Karpas-422 (cell line): Measurements from ENCODE around the gene METTL9. TPM values are rescaled to one million over a fixed set of nuclear protein-coding genes. Genes with fewer than 3 reads are reported as not detected.
A peak's percentile ranks its signal among the peaks of the same experiment; 100 is the strongest.
"Not testable (repeated sequence)": the region's sequence is repeated elsewhere in the genome, so short reads cannot be mapped to it uniquely, and the experiment has no call there.

ENCODE experiments used
- DNase-seq: peaks from one replicate; pipeline ENCODE4 v3.0.0-alpha.2; 2015
- H2AFZ ChIP-seq: fragments of 200-600 bp; sonication (generic); 2 replicates; pipeline ENCODE4 v1.6.1; 2014; ENCODE audit warnings: antibody characterized with exemption, low read length, mixed read lengths
- H3K27ac ChIP-seq: fragments of 200-600 bp; sonication (generic); 2 replicates; pipeline ENCODE4 v1.5.1; 2014; ENCODE audit warnings: mild to moderate bottlenecking, low read length, moderate library complexity
- H3K27me3 ChIP-seq: fragments of 200-600 bp; sonication (generic); 2 replicates; pipeline ENCODE4 v1.6.1; 2014; ENCODE audit warnings: low read length, mixed read lengths
- H3K36me3 ChIP-seq: fragments of 200-600 bp; sonication (generic); 2 replicates; pipeline ENCODE4 v1.6.1; 2014; ENCODE audit warnings: low read length, mixed read lengths; ENCODE audit not compliant: insufficient read depth
- H3K4me1 ChIP-seq: fragments of 200-600 bp; sonication (generic); 2 replicates; pipeline ENCODE4 v1.6.1; 2014; ENCODE audit warnings: mild to moderate bottlenecking, low read length, mixed read lengths
- H3K4me2 ChIP-seq: fragments of 200-600 bp; sonication (generic); 2 replicates; pipeline ENCODE4 v1.6.1; 2014; ENCODE audit warnings: low read length, low read depth, mild to moderate bottlenecking; ENCODE audit not compliant: poor library complexity, severe bottlenecking
- H3K4me3 ChIP-seq: fragments of 200-600 bp; sonication (generic); 2 replicates; pipeline ENCODE4 v1.5.1; 2014; ENCODE audit warnings: mild to moderate bottlenecking, antibody characterized with exemption, low read length, mixed read lengths
- H3K79me2 ChIP-seq: fragments of 200-600 bp; sonication (generic); 2 replicates; pipeline ENCODE4 v1.6.1; 2014; ENCODE audit warnings: mild to moderate bottlenecking, low read length, mixed read lengths
- H3K9ac ChIP-seq: fragments of 200-600 bp; sonication (generic); 2 replicates; pipeline ENCODE4 v1.6.0; 2014; ENCODE audit warnings: low read length
- H3K9me2 ChIP-seq: fragments of 200-600 bp; sonication (generic), shearing (Covaris generic); replicated peaks from 2 replicates; pipeline ENCODE4 v1.6.0; 2014; ENCODE audit warnings: mild to moderate bottlenecking, low read length, moderate library complexity; ENCODE audit not compliant: insufficient read depth
- H3K9me3 ChIP-seq: fragments of 300-700, 200-600 bp; sonication (generic); 2 replicates; pipeline ENCODE4 v1.6.1; 2014; ENCODE audit warnings: low read length, mixed read lengths
- H4K20me1 ChIP-seq: fragments of 200-600 bp; sonication (generic); 2 replicates; pipeline ENCODE4 v1.6.1; 2014; ENCODE audit warnings: mild to moderate bottlenecking, antibody characterized with exemption, low read length, low read depth; ENCODE audit not compliant: insufficient read depth
- total RNA-seq: library from RNA; depleted of rRNA; stranded (reverse); fragments of >200 nt; shearing (Covaris generic); gene quantifications from 2 replicates; pipeline ENCODE4 v1.2.3, GENCODE V29; 2014; ENCODE audit warnings: low replicate concordance

Gene METTL9
- total RNA-seq, 1 experiment from 2014 or later = 90.6 TPM

- H3K4me1 ChIP-seq = peaks cover 26% of the 10 kb centered on the region
- H3K9ac ChIP-seq, H3K36me3 ChIP-seq, H3K79me2 ChIP-seq, H3K4me3 ChIP-seq, H3K27me3 ChIP-seq, DNase-seq, H3K27ac ChIP-seq, H3K9me2 ChIP-seq, H2AFZ ChIP-seq, H3K4me2 ChIP-seq, H3K9me3 ChIP-seq: not testable (repeated sequence)
- H4K20me1 ChIP-seq = peaks cover 14% of the 10 kb centered on the region; the same call in 1 of the 2 replicates
Observed at GRCh38 chr16:21555621-21556020, 43.8 kb upstream of the METTL9 start.

DNA sequence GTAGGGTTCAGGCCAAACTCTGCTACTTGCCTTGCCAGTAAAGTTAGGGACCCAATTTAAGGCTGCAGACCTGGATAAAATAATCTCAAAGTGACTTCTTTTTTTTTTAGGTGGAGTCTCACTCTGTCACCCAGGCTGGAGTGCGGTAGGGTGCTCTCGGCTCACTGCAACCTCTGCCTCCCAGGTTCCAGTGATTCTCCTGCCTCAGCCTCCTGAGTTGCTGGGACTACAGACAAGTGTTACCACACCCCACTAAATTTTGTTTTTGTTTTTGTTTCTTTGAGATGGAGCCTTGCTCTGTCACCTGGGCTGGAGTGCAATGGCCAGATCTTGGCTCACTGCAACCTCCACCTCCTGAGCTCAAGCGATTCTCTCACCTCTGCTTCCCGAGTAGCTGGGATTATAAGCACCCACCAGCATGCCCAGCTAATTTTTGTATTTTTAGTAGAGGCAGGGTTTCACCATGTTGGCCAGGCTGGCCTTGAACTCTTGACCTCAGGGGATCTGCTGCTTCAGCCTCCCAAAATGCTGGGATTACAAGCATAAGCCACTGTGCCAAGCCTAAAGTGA lies 43.3 kb upstream of the METTL9 start:
- H3K79me2 ChIP-seq, H3K36me3 ChIP-seq, H3K27me3 ChIP-seq, H2AFZ ChIP-seq, H3K27ac ChIP-seq, H3K9me2 ChIP-seq, DNase-seq, H3K9me3 ChIP-seq: not testable (repeated sequence)
- Histone ChIP-seq H3K4me2 (peak overlapping the region; percentile 65), H4K20me1 (peaks cover 14% of the 10 kb centered on the region; the same call in 1 of the 2 replicates), H3K9ac (peak overlapping the region; percentile 2; the same call in 1 of the 2 replicates), H3K4me3 (peak overlapping the region; percentile 30; the same call in 1 of the 2 replicates), H3K4me1 (peaks cover 26% of the 10 kb centered on the region)

GRCh38 chr16:21556651-21557241 lies 42.6 kb upstream of the METTL9 start:
- H3K36me3 ChIP-seq = not testable (repeated sequence)

GRCh38 chr16:21560462-21560861 lies 38.9 kb upstream of the METTL9 start:
- H3K4me1 ChIP-seq = peaks cover 15% of the 10 kb centered on the region
- no peak overlapping the region for H3K4me2 ChIP-seq
- H3K27ac ChIP-seq = no peak overlapping the region
- no peak overlapping the region for H3K4me3 ChIP-seq
- H3K9me3 ChIP-seq = no peaks in the 10 kb centered on the region
- DNase-seq = no peak
- no peaks in the 10 kb centered on the region for H4K20me1 ChIP-seq
- H3K9me2 ChIP-seq = no peaks in the 10 kb centered on the region
- no peak overlapping the region for H2AFZ ChIP-seq
- H3K9ac ChIP-seq = no peak overlapping the region
- H3K79me2 ChIP-seq = no peaks in the 10 kb centered on the region
- no peaks in the 10 kb centered on the region for H3K36me3 ChIP-seq
- no peaks in the 10 kb centered on the region for H3K27me3 ChIP-seq

More at GRCh38 chr16:21556651-21557241, 42.6 kb upstream of the METTL9 start:
- H3K9me2 ChIP-seq, H3K27ac ChIP-seq, H3K79me2 ChIP-seq, H3K27me3 ChIP-seq, H3K9me3 ChIP-seq: not testable (repeated sequence)
- Histone ChIP-seq H3K4me3 (peak overlapping the region; percentile 30), H4K20me1 (peaks cover 14% of the 10 kb centered on the region; the same call in 1 of the 2 replicates), H3K4me1 (peaks cover 26% of the 10 kb centered on the region), H3K9ac (peak overlapping the region; percentile 2; the same call in 1 of the 2 replicates), H2AFZ (peak overlapping the region; percentile 69; the same call in 1 of the 2 replicates), H3K4me2 (peak overlapping the region; percentile 65)
- peak; percentile 86 for DNase-seq

- H3K9ac ChIP-seq = no peak overlapping the region
- DNase-seq = no peak
- no peaks in the 10 kb centered on the region for H3K79me2 ChIP-seq
- no peaks in the 10 kb centered on the region for H3K36me3 ChIP-seq
- H3K4me1 ChIP-seq = 0 out of 2 replicates have a peak, but pooled peaks cover 3% of the 10 kb centered on the region
- H3K9me2 ChIP-seq = no peaks in the 10 kb centered on the region
- H3K4me2 ChIP-seq = no peak overlapping the region
- H3K27ac ChIP-seq = no peak overlapping the region
- no peaks in the 10 kb centered on the region for H3K9me3 ChIP-seq
- no peaks in the 10 kb centered on the region for H3K27me3 ChIP-seq
- H3K4me3 ChIP-seq = no peak overlapping the region
- H4K20me1 ChIP-seq = no peaks in the 10 kb centered on the region
- no peak overlapping the region for H2AFZ ChIP-seq
Observed at GRCh38 chr16:21563676-21564075, 35.7 kb upstream of the METTL9 start.

DNA sequence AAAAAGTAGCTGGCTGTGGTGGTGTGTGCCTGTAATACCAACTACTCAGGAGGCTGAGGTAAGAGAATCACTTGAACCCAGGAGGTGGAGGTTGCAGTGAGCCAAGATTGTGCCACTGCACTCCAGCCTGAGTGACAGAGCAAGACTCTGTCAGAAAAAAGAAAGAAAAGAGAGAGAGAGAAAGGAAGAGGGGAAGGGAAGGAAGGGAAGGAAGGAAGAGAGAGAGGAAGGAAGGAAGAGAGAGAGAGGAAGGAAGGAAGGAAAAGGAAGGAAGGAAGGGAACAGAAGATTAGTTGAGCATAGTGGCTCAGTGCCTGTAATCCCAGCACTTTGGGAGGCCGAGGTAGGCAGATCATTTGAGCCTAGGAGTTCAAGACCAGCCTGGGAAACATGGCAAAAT lies 35.0 kb upstream of the METTL9 start:
- not testable (repeated sequence) for H3K4me1 ChIP-seq, H3K4me3 ChIP-seq, DNase-seq, H3K27ac ChIP-seq, H3K9ac ChIP-seq, H3K9me2 ChIP-seq, H2AFZ ChIP-seq, H3K4me2 ChIP-seq, H3K79me2 ChIP-seq, H3K27me3 ChIP-seq, H3K36me3 ChIP-seq, H3K9me3 ChIP-seq, H4K20me1 ChIP-seq

GRCh38 chr16:21565507-21565860 lies 33.9 kb upstream of the METTL9 start:
- DNase-seq = no peak
- no peaks in the 10 kb centered on the region for H3K36me3 ChIP-seq
- no peaks in the 10 kb centered on the region for H3K9me3 ChIP-seq
- H3K27me3 ChIP-seq = no peaks in the 10 kb centered on the region
- H2AFZ ChIP-seq = no peak overlapping the region
- H3K9me2 ChIP-seq = no peaks in the 10 kb centered on the region
- H3K4me2 ChIP-seq = no peak overlapping the region
- H4K20me1 ChIP-seq = no peaks in the 10 kb centered on the region
- no peaks in the 10 kb centered on the region for H3K79me2 ChIP-seq
- H3K4me3 ChIP-seq = no peak overlapping the region
- no peak overlapping the region for H3K27ac ChIP-seq
- H3K4me1 ChIP-seq = peaks cover 9% of the 10 kb centered on the region
- no peak overlapping the region for H3K9ac ChIP-seq

DNA sequence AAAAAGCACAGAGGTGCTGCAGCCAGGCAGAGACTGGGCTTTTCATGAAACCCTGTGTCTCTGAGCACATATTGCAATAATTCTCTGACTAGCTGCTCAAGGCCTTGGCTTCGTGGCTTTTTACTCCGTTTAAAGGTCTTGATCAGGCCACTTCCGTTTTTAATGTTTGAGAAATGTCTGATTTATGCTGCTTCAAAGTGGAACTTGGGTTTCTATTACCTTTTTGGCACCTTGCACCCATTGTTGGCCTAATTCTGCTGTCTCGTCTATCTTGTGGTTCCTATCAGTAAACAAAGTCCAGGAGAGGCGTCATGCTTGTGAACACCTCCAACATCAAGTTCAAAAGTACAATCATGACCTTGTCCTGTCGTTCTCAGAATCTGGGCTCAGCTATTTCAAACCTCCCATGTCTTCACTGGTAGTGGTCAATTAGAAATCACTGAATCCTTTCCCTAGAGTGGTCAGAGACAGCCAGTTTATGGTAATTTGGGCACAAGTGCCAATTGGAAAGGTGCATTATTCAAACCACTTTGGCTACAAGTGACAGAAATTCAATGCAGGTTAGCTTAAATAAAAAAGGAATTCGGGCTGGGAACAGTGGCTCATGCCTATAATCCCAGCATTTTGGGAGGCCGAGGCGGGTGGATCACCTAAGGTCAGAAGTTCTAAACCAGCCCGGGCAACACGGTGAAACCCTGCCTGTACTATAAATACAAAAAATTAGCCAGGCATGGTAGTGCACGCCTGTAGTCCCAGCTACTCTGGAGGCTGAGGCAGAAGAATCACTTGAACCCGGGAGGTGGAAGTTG lies 33.3 kb upstream of the METTL9 start:
- peak; percentile 68 for DNase-seq
- H3K9me2 ChIP-seq = no peaks in the 10 kb centered on the region
- no peaks in the 10 kb centered on the region for H3K79me2 ChIP-seq
- H3K27ac ChIP-seq = no peak overlapping the region
- H3K4me2 ChIP-seq = no peak overlapping the region
- no peaks in the 10 kb centered on the region for H3K36me3 ChIP-seq
- H3K27me3 ChIP-seq = no peaks in the 10 kb centered on the region
- no peak overlapping the region for H3K4me3 ChIP-seq
- H3K9ac ChIP-seq = no peak overlapping the region
- no peaks in the 10 kb centered on the region for H3K9me3 ChIP-seq
- peaks cover 9% of the 10 kb centered on the region for H3K4me1 ChIP-seq
- H2AFZ ChIP-seq = no peak overlapping the region
- no peaks in the 10 kb centered on the region for H4K20me1 ChIP-seq
